Esophagus muscularis mucosa (tissue), 3 donors: ENCODE data around the gene TXNRD2.

Source experiments
- CTCF ChIP-seq, 3 experiments: fragments of 200-600 bp in 2 of 3; fragments of 450-650 bp in 1 of 3; sonication (generic) in 2 of 3; IDR thresholded peaks; one replicate each; pipeline ENCODE4 v1.5.1; 2017 to 2019; ENCODE audit warnings: antibody characterized with exemption in 3 of 3, mild to moderate bottlenecking in 2 of 3, moderate library complexity in 1 of 3
- POLR2A ChIP-seq: fragments of 450-650 bp; IDR thresholded peaks from one replicate; pipeline ENCODE4 v1.6.1; 2017; ENCODE audit warnings: antibody characterized with exemption, moderate library complexity, mild to moderate bottlenecking, low read depth
- POLR2AphosphoS5 ChIP-seq, 2 donors: sonication (generic); formaldehyde crosslinking; IDR thresholded peaks; one replicate each; pipeline ENCODE4 v1.6.1; 2017; ENCODE audit warnings: antibody characterized with exemption in 2 of 2

- TF ChIP-seq CTCF (IDR thresholded peaks at IDR 0.05) (no peak), POLR2A (no peak), POLR2AphosphoS5 (IDR thresholded peaks at IDR 0.05) (no peak)
Observed at GRCh38 chr22:19850763-19851109, 90.9 kb downstream of the TXNRD2 start.
